Activated gamma-delta T cell (primary cell): ENCODE data around the gene FOXP1.
"Not testable (repeated sequence)": the region's sequence is repeated elsewhere in the genome, so short reads cannot be mapped to it uniquely, and the experiment has no call there.

Source experiments
- DNase-seq: peaks from one replicate; lab custom pipeline; 2025; lab: John Stamatoyannopoulos, UW

FOXP1 gene

DNA sequence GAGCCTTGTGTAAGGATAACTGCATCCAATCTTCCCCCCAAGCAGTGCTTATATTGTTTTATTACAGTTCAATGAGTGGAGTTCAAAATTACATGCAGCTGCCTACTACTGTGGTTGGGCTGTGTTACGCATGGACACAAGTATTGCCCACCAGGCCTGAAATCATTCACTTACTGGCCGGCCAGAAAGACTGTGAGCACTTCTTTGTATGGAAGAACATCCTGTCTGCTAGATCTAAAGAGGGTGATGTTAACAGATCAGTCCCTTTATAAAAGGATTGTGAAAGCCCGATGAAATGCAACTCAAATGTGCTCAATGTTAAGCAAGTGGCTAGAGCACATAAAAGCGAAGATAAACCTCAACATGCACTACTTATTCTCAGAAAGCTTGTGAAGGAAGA is 132.5 kb downstream of the FOXP1 start:
- DNase-seq, result no peak

- DNase-seq, result no peak
Measured at GRCh38 chr3:71450162-71450561, 133.4 kb downstream of the FOXP1 start.

DNA sequence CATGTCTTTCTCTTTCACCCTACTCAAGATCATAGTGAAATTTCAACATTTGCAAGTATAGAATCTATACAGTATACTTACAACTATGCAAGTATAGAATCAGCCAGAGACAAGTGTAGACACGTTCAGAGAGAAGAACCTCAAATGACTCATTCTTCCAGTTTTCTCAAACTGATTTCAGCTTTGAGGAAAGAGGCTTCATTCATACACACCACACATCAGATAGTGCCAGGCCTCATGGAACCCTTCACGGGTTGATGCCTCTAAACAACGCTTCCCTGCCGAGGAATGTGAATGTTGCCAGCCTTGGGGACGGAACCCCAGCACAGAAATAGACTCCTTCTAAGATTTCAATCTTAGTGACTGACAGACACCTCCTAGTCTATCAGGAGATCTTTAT is 135.7 kb downstream of the FOXP1 start:
- no peak for DNase-seq

DNA sequence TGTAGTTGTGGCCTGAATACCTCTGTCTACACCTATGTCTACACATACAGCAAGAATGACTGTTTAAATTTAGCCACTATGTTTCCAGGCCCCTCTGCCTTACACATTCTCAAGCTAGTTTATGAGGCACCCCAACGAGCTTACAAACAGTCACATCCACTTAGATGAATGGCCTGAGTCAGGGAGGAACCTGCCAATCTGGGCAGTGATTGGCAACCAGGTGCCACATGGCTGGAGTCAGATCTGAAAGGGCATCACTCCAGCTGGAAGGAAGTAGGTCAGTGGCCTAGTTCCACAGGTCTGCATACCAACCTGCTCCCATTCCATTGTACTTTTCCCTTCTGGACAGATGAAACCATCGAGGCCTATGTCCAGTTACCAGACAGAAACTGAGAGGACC is 136.3 kb downstream of the FOXP1 start:
- no peak for DNase-seq

DNA sequence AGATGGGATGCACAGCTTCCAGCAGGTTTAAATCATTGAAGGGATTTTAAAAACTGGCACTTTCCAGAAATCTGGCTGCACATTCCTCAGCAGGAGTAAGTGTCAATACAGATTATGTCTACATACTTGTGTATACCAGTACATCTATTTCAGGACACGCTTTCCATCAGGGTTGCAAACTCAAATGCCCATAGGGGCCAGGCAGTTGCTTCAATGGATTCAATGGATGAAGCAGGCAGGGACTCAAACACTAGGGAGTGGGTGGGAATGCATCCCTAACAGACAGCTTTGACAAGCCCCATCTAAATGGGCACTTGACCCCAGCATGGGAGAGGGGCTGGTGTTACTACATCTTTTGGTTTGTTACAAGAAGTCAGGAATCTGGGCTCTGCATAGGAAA is 136.8 kb downstream of the FOXP1 start:
- no peak for DNase-seq

- no peak for DNase-seq
Measured at GRCh38 chr3:71446260-71446659, 137.3 kb downstream of the FOXP1 start.

GRCh38 chr3:71444861-71445259 is 138.7 kb downstream of the FOXP1 start:
- no peak for DNase-seq

DNA sequence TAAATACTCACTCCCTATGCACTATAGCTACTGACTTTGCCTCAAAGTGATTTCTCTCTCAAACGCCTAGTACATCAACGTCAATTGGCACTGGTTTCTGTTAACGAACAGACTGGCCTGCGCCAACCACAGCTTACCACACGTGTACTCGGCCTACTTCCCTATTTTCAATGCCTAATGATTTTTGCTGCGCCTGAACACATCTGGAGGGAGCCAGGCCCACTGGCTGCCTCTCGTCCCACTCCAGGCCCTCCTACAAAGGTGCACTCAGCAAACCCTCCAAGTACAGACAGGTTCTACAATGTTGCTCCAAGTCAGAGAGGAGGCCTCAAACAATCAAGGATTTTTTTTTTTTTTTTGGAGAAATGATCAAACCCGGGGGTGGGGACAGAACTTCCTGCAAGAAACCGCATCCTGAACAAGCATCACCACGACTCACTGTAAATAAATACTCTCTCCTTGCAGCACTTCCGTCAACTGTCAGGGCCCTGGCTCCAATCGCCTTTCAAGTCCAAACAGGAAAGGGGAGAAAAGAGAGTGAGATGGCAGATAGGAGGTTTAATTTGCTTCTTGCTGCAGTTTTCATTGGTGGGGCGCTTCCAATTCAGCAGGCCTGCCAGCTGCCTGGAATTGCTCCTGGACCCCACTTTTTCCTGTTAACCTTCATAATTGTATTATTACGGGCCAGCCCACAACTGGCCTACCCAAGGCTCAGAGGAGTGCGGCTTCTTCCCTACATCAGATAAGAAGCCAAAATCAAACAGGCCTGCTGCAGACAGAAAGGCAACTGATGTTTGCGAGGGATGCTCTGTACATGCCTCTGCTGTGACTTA is 139.3 kb downstream of the FOXP1 start:
- no peak for DNase-seq

- DNase-seq, result no peak
Measured at GRCh38 chr3:71443332-71443731, 140.2 kb downstream of the FOXP1 start.

DNA sequence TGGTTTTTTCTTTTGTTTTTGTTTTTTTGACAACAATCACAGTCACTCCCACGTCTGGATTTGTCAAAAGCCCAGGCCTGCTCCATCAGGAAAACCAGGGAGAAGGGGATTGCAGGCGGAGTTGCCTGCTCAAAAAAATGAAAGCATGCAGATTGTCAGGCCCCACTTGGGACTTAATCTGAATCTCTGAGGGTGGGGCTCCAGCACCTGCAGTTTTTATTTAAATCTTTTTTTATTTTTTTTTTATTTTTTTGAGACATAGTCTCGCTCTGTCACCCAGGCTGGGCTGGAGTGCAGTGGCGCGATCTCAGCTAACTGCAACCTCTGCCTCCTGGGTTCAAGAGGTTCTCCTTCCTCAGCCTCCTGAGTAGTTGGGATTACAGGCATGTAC is 140.9 kb downstream of the FOXP1 start:
- no peak for DNase-seq

DNA sequence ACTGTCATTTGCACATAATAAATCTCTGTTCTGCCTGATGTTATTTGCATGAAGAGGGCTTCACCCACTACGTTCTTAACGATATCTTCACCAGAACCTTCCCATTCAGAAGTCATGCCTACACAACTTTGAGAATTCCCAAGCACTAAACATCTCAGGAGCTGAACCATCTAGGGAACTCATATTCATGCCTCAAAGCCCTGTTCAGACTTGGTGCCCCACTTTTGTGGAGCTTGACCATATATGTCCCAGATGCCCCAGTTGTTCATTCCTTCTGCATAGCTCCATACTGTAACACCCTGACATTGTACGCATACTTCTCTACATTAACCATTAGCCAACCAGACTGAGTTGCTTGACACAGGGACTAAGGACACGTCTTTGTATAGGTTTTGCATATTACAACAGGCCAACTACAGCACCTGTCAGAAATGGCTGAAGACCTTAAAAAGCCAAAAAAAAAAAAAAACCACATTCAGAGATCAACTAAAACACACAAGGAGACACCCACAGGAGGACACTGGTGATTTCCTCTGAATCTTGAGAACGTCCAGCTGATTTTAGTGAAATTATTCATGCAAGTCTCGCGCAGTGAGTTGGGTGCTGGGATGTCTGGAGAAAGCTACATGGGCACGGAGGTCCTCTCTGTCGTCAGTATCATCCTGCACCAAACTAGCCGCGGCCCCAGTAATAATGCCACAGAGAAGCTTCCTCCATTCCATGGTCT is 141.4 kb downstream of the FOXP1 start:
- no peak for DNase-seq

DNA sequence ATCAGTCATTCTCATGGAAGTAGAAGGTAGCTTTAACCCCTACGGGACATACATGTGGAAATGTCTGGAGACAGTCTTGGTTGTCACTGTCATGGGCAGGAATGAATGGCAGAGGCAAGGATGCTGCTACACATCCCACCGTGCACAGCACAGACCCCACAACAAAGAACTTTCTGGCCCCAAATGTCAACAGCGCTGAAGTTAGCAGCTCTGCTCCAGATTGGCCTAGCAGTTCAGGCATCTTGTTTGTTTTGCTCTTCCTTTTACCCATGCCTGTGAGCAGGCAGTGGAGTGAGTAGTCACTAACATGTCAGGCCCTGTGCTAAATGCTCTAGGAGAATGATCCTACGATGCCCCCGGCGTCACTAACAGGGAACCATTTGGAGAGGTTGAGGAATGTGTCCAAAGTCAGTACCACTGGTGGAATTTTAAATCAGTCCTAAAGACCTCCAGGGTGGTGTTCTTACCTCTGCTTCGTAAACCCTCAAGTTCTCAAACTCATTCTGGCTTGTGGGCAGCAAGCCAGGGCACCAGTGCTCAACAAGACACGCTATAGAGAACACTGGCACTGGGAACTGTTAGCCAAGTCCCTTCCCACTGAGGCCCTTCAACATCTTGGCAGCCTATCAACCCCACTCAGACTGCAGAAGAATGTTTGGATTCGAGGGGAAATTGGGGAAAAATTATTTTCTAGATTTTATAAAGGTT is 142.2 kb downstream of the FOXP1 start:
- no peak for DNase-seq

DNA sequence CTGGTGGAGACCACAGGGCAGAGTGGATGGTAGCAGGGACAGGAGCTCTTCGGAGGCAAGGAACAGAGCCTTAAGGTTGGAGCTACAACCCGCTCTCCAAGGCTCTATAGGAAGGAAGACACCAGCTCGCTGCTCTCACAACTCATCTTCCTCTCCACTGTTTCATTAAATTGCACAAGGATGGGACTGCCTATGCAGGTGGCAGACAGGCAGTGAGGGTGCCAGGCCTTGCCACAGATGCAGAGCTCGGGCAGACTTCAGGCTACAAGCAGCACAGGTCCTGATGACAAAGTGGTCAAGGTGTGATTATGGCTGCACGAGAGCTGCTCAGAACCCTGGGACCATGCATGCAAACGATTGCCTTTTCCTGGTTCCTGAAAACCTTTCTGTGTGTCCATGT is 144.6 kb downstream of the FOXP1 start:
- no peak for DNase-seq

GRCh38 chr3:71438071-71438685 is 145.3 kb downstream of the FOXP1 start:
- no peak for DNase-seq

DNA sequence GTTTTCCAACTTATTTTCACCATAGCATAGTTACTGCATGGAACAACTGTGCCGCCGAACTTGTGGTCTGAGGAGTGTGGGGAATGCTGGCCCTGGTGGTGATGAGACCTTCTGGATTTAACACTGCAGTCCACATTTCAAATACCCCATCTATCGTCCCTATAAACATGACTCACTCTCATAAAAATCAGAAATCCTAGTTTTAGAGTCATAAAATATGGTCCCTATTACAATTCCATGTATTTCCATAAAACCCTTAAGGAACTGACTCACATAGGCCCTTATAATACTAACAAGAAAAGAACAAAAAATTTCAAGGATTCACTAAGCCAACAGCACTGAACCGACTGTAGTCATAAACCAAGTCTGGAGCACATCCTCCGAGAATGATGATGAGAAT is 147.2 kb downstream of the FOXP1 start:
- no peak for DNase-seq

- not testable (repeated sequence) for DNase-seq
Measured at GRCh38 chr3:71435836-71436235, 147.7 kb downstream of the FOXP1 start.

- no peak for DNase-seq
Measured at GRCh38 chr3:71433631-71434030, 149.9 kb downstream of the FOXP1 start.

- DNase-seq, result no peak
Measured at GRCh38 chr3:71432044-71432975, 151.2 kb downstream of the FOXP1 start.

- DNase-seq, result no peak
Measured at GRCh38 chr3:71430941-71431552, 152.5 kb downstream of the FOXP1 start.

DNA sequence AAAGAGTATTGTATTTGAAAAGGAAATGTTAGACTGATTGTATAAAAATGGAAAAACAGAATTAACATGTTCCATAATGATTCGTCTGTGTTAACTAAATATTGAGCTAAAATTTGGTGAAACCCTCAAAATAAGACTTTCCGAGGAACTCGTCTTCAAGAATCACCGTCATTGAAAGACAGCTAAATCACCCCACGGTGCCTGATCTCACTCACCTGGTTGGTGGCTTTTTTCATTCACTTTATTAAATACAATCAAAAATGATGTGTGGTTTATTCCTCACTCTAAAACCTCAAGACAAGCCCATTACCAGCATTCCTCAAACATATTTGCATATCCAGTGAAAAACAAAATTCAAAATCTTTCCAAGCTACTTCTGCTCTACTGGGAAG is 153.9 kb downstream of the FOXP1 start:
- DNase-seq, result no peak
